H1 (cell line): ENCODE measurements around the gene THADA. TPM values are rescaled to one million over a fixed set of nuclear protein-coding genes. Genes with fewer than 3 reads are reported as not detected.

Experiments
- CTCF ChIA-PET: fragments of 300-600 bp; sonication (Branson Sonifier 250); formaldehyde crosslinking; loops from one replicate; lab custom pipeline; 2021; ENCODE audit not compliant: partially characterized antibody; lab: Charles Lee
- POLR2A ChIA-PET: fragments of 300-600 bp; sonication (Branson Sonifier 250); formaldehyde crosslinking; loops from one replicate; lab custom pipeline; 2021; ENCODE audit warnings: inconsistent platforms; ENCODE audit not compliant: partially characterized antibody; lab: Charles Lee
- DNase-seq, 2 experiments: peaks; one replicate each; pipeline versions ENCODE4 v3.0.0 to v3.0.0-alpha.2; 2010 to 2022; ENCODE audit warnings: low spot score in 2 of 2, low read depth in 1 of 2, mixed read lengths in 1 of 2
- FAIRE-seq: peaks from 2 replicates; lab custom pipeline; 2011; peaks lifted over from hg19 to GRCh38; lab: Jason Lieb, UNC
- H2AFZ ChIP-seq: 2 replicates; pipeline ENCODE4 v1.8.1; 2012; ENCODE audit warnings: low read length, inconsistent platforms
- H2AK5ac ChIP-seq: 2 replicates; pipeline ENCODE4 v1.6.1; 2013; ENCODE audit warnings: low read depth, low read length
- H2BK120ac ChIP-seq: replicated peaks from 2 replicates; pipeline ENCODE3; 2013; ENCODE audit warnings: low read depth, low read length, inconsistent platforms
- H2BK12ac ChIP-seq: 2 replicates; pipeline ENCODE4 v1.6.1; 2013; ENCODE audit warnings: low read depth, low read length
- H2BK15ac ChIP-seq: 2 replicates; pipeline ENCODE4 v1.6.1; 2013; ENCODE audit warnings: low read length
- H2BK20ac ChIP-seq: 2 replicates; pipeline ENCODE4 v1.6.1; 2013; ENCODE audit warnings: low read length
- H2BK5ac ChIP-seq: 2 replicates; pipeline ENCODE4 v1.6.1; 2013; ENCODE audit warnings: low read depth, low read length
- H3K14ac ChIP-seq: 2 replicates; pipeline ENCODE4 v1.6.1; 2013; ENCODE audit warnings: inconsistent platforms; ENCODE audit not compliant: insufficient read length
- H3K18ac ChIP-seq: 2 replicates; pipeline ENCODE4 v1.6.1; 2013; ENCODE audit warnings: low read length; ENCODE audit errors: extremely low read depth
- H3K23ac ChIP-seq: 2 replicates; pipeline ENCODE4 v1.6.1; 2013; ENCODE audit warnings: inconsistent platforms; ENCODE audit not compliant: insufficient read length
- H3K23me2 ChIP-seq: 2 replicates; pipeline ENCODE4 v1.6.1; 2013; ENCODE audit warnings: low read depth, low read length
- H3K27ac ChIP-seq: 2 replicates; pipeline ENCODE4 v1.6.1; 2011; ENCODE audit warnings: low read depth, low read length, inconsistent platforms
- H3K27me3 ChIP-seq, 4 experiments: replicated peaks in 1 of 4; 1 replicate in 1 of 4; 2 replicates in 3 of 4; pipeline versions ENCODE4 v1.6.1 to v1.8.1; 2011 to 2013; ENCODE audit warnings: low read length in 3 of 4, mild to moderate bottlenecking in 3 of 4, inconsistent platforms in 2 of 4, mixed read lengths in 2 of 4, moderate library complexity in 1 of 4; ENCODE audit not compliant: control insufficient read depth in 3 of 4, insufficient read depth in 3 of 4; ENCODE audit errors: extremely low read depth in 1 of 4
- H3K36me3 ChIP-seq, 4 experiments: 2 replicates each; pipeline versions ENCODE4 v1.6.1 to v1.8.1; 2011 to 2013; ENCODE audit warnings: mild to moderate bottlenecking in 4 of 4, low read length in 3 of 4, moderate library complexity in 2 of 4, control low read depth in 1 of 4, inconsistent platforms in 1 of 4; ENCODE audit not compliant: insufficient read depth in 4 of 4, control insufficient read depth in 2 of 4
- H3K4ac ChIP-seq: replicated peaks from 2 replicates; pipeline ENCODE3; 2013; ENCODE audit warnings: low read length, low read depth, mixed read lengths, inconsistent platforms; ENCODE audit not compliant: insufficient read length
- H3K4me1 ChIP-seq, 4 experiments: replicated peaks in 1 of 4; 1 replicate in 1 of 4; 2 replicates in 3 of 4; pipeline versions ENCODE4 v1.6.1 to v1.8.1; 2011 to 2013; ENCODE audit warnings: low read length in 3 of 4, inconsistent platforms in 2 of 4, mixed read lengths in 1 of 4; ENCODE audit not compliant: insufficient read depth in 4 of 4, control insufficient read depth in 3 of 4
- H3K4me2 ChIP-seq, 2 experiments: 2 replicates each; pipeline versions ENCODE4 v1.6.1 to v1.8.1; 2011 to 2013; ENCODE audit warnings: low read depth in 2 of 2, low read length in 2 of 2, control low read depth in 1 of 2, inconsistent platforms in 1 of 2, mild to moderate bottlenecking in 1 of 2; ENCODE audit not compliant: insufficient read depth in 1 of 2
- H3K4me3 ChIP-seq, 4 experiments: fragments of 200-600, 300-600 bp in 1 of 4; sonication (generic), shearing (Covaris generic), sonication (Bioruptor Twin) in 1 of 4; 2 replicates each; pipeline versions ENCODE4 v1.5.1 to v1.8.1; 2011 to 2016; ENCODE audit warnings: low read length in 4 of 4, low read depth in 3 of 4, control low read depth in 2 of 4, inconsistent platforms in 2 of 4, mild to moderate bottlenecking in 2 of 4, mixed read lengths in 1 of 4, moderate library complexity in 1 of 4; ENCODE audit not compliant: insufficient read depth in 2 of 4; ENCODE audit errors: extremely low read depth in 1 of 4
- H3K56ac ChIP-seq: replicated peaks from 2 replicates; pipeline ENCODE3; 2013; ENCODE audit warnings: low read depth, mild to moderate bottlenecking, mixed read lengths, low read length, inconsistent platforms; ENCODE audit not compliant: insufficient read length
- H3K79me1 ChIP-seq: 2 replicates; pipeline ENCODE4 v1.6.1; 2013; ENCODE audit warnings: low read depth, low read length, control low read depth
- H3K79me2 ChIP-seq, 2 experiments: 2 replicates each; pipeline versions ENCODE4 v1.6.1 to v1.8.1; 2012 to 2013; ENCODE audit warnings: low read length in 2 of 2, mild to moderate bottlenecking in 2 of 2, inconsistent platforms in 1 of 2; ENCODE audit not compliant: insufficient read depth in 2 of 2, control insufficient read depth in 1 of 2
- H3K9ac ChIP-seq, 4 experiments: replicated peaks in 1 of 4; 1 replicate in 1 of 4; 2 replicates in 3 of 4; pipeline versions ENCODE4 v1.6.1 to v1.8.1; 2011 to 2013; ENCODE audit warnings: low read depth in 3 of 4, low read length in 3 of 4, control low read depth in 2 of 4, mild to moderate bottlenecking in 2 of 4, moderate library complexity in 2 of 4, inconsistent platforms in 1 of 4; ENCODE audit errors: extremely low read depth in 1 of 4
- H3K9me3 ChIP-seq, 2 experiments: 2 replicates each; pipeline versions ENCODE4 v1.6.1 to v1.8.1; 2012 to 2013; ENCODE audit warnings: mild to moderate bottlenecking in 2 of 2, moderate library complexity in 2 of 2, control low read depth in 1 of 2, inconsistent platforms in 1 of 2, low read depth in 1 of 2, low read length in 1 of 2, mixed read lengths in 1 of 2; ENCODE audit not compliant: insufficient read depth in 2 of 2
- H4K20me1 ChIP-seq, 2 experiments: replicated peaks in 1 of 2; 2 replicates each; pipeline versions ENCODE3 to v1.8.1; 2011 to 2013; ENCODE audit warnings: inconsistent platforms in 2 of 2, low read length in 2 of 2, mild to moderate bottlenecking in 1 of 2; ENCODE audit not compliant: insufficient read depth in 2 of 2, control insufficient read depth in 1 of 2
- H4K5ac ChIP-seq: 2 replicates; pipeline ENCODE4 v1.6.1; 2013; ENCODE audit warnings: low read length, low read depth, mixed read lengths, inconsistent platforms; ENCODE audit not compliant: insufficient read length
- H4K8ac ChIP-seq: 2 replicates; pipeline ENCODE4 v1.8.0; 2013; ENCODE audit warnings: mild to moderate bottlenecking, moderate library complexity, low read length, inconsistent platforms; ENCODE audit not compliant: insufficient read depth; ENCODE audit errors: extremely low read depth
- H4K91ac ChIP-seq: replicated peaks from 2 replicates; pipeline ENCODE3; 2013; ENCODE audit warnings: low read length, mixed read lengths, inconsistent platforms; ENCODE audit not compliant: insufficient read length
- HDAC6 ChIP-seq: IDR thresholded peaks from one replicate; pipeline ENCODE4 v1.7.1; 2012; ENCODE audit warnings: low read depth, mild to moderate bottlenecking, inconsistent platforms, low read length, moderate library complexity
- KDM5A ChIP-seq: fragments of 200-600 bp; IDR thresholded peaks from 2 replicates; pipeline ENCODE4 v1.7.1; 2012; ENCODE audit warnings: mild to moderate bottlenecking, low read length, inconsistent platforms, mixed read lengths
- NRF1 ChIP-seq: IDR thresholded peaks from 2 replicates; pipeline ENCODE4 v1.6.1; 2011; ENCODE audit warnings: mild to moderate bottlenecking, low read depth, low read length, improper control_type of control experiment
- SAP30 ChIP-seq: fragments of 300-600 bp; sonication (generic); IDR thresholded peaks from 2 replicates; pipeline ENCODE4 v1.7.1; 2012; ENCODE audit warnings: low read length, moderate library complexity, mild to moderate bottlenecking, inconsistent platforms; ENCODE audit not compliant: insufficient read depth, insufficient replicate concordance
- SP4 ChIP-seq: IDR thresholded peaks from 2 replicates; pipeline ENCODE4 v1.6.1; 2012; ENCODE audit warnings: low read length, inconsistent platforms
- TCF12 ChIP-seq: IDR thresholded peaks from 2 replicates; pipeline ENCODE4 v1.6.1; 2011; ENCODE audit warnings: low read depth, mild to moderate bottlenecking, low read length
- WGBS, 2 experiments: shearing (Covaris generic) in 1 of 2; methylation state at CpG; one replicate each; pipeline versions ENCODE4 v1.1.6 to v1.1.7; 2013 to 2015; ENCODE audit warnings: low lambda C conversion rate in 2 of 2, mixed read lengths in 2 of 2, inconsistent platforms in 1 of 2, low coverage in 1 of 2, missing lambda C conversion rate in 1 of 2; ENCODE audit not compliant: insufficient replicate concordance in 2 of 2, insufficient coverage in 1 of 2, insufficient read length in 1 of 2; ENCODE audit errors: extremely low coverage in 1 of 2, missing lambda C conversion rate in 1 of 2; 5-methylcytosine and 5-hydroxymethylcytosine counted together
- polyA plus RNA-seq, 7 experiments: library from polyadenylated mRNA; depleted of rRNA in 3 of 7; stranded (reverse) in 5 of 7; unstranded in 2 of 7; fragments of >200 nt in 5 of 7; fragments of 200-250 nt in 2 of 7; gene quantifications; 1 replicate in 5 of 7; 2 replicates in 1 of 7; 4 replicates in 1 of 7; pipeline versions ENCODE4 v1.2.1 to v1.2.3, GENCODE V29; 2011 to 2013; ENCODE audit warnings: missing spikeins in 2 of 7, mixed read lengths in 2 of 7
- total RNA-seq: library from RNA; stranded (reverse); fragmentation: NEBNext Ultra II Directional; extraction: Animal tissue kit (Norgen Biotek cat#: 25700); gene quantifications from 2 replicates; pipeline ENCODE4 v1.2.1, GENCODE V29; 2021
- TF ChIP-seq, protein P1 (sequence below), 3 experiments: IDR thresholded peaks; 1 replicate in 2 of 3; 2 replicates in 1 of 3; pipeline versions ENCODE4 v1.5.1 to v1.6.1; 2011; ENCODE audit warnings: low read length in 3 of 3, mild to moderate bottlenecking in 3 of 3, inconsistent platforms in 2 of 3, low read depth in 1 of 3, moderate library complexity in 1 of 3; ENCODE audit not compliant: insufficient read depth in 1 of 3; ENCODE audit errors: control extremely low read depth in 1 of 3
- TF ChIP-seq, protein P2 (sequence below): IDR thresholded peaks from 2 replicates; pipeline ENCODE4 v1.6.1; 2012; ENCODE audit warnings: low read length, inconsistent platforms
- TF ChIP-seq, protein P3 (sequence below): IDR thresholded peaks from 2 replicates; pipeline ENCODE4 v1.6.1; 2012; ENCODE audit warnings: inconsistent platforms

The THADA gene
- total and polyA plus RNA-seq, 2 of the 8 experiments (the other 6 are each of a cell fraction or from before 2014, with no cell fraction given) = 22.4 to 26.8 TPM

DNA sequence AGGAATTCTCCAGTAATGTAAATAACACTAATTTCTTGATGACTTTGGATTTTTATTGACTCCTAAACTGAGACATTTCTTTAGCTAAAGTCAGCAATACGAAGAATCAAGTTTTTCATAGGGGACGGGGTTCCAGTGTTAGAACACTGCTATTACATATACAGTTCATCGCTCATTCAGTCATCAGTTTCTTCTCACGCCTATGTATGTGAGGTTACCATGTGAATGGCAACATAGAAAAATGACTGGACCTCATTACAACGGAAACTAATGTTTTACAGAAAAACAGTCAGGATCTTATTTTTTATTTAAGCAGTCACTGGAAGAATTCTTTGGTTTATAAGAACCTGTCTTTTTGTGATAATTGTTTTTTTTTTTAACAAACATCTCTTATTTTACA lies 56.4 kb downstream of the THADA start:
- ChIA-PET POLR2A (no interaction called here), CTCF (interaction anchor here (0.6 to 3.1 kb wide), 6 partner anchors 15 to 727 kb away, joined by 3 to 13 read pairs (median 4); no protein-coding TSS in a partner anchor)
- no peaks in the 10 kb centered on the region for H3K27me3 ChIP-seq
- no peak overlapping the region for H2AFZ ChIP-seq
- H2BK12ac ChIP-seq = no peak overlapping the region
- no peak overlapping the region for H4K5ac ChIP-seq
- FAIRE-seq (no peak), DNase-seq (no peak)
- no peaks in the 10 kb centered on the region for H3K23me2 ChIP-seq
- no peak overlapping the region for H3K9ac ChIP-seq
- no peak overlapping the region for H2BK120ac ChIP-seq
- H4K20me1 ChIP-seq = no peaks in the 10 kb centered on the region
- no peak overlapping the region for H3K23ac ChIP-seq
- no peaks in the 10 kb centered on the region for H3K9me3 ChIP-seq
- H3K56ac ChIP-seq = no peak overlapping the region
- H2AK5ac ChIP-seq = no peak overlapping the region
- H3K4me1 ChIP-seq = no peaks in the 10 kb centered on the region
- H2BK5ac ChIP-seq = no peak overlapping the region
- H3K79me2 ChIP-seq = no peaks in the 10 kb centered on the region
- H3K4ac ChIP-seq = no peak overlapping the region
- no peaks in the 10 kb centered on the region for H3K79me1 ChIP-seq
- no peak overlapping the region for H3K14ac ChIP-seq
- H3K27ac ChIP-seq = no peak overlapping the region
- peaks cover 0 to 6% (median 4%) of the 10 kb centered on the region in 4 experiments; a peak in 2 of 8 replicates for H3K36me3 ChIP-seq
- H3K4me3 ChIP-seq = no peak overlapping the region
- WGBS, 2 experiments = 89% methylated on average over 5 of the region's 5 CpGs; no CpG with 5 or more reads in 1 of the 2 experiments
- no peak overlapping the region for H2BK20ac ChIP-seq
- H4K91ac ChIP-seq = no peak overlapping the region
- no peak overlapping the region for H3K4me2 ChIP-seq
- H4K8ac ChIP-seq = no peak overlapping the region
- no peak overlapping the region for H3K18ac ChIP-seq
- no peak overlapping the region for H2BK15ac ChIP-seq
- TF ChIP-seq NRF1 = no peak
- TF ChIP-seq, protein P1, sequence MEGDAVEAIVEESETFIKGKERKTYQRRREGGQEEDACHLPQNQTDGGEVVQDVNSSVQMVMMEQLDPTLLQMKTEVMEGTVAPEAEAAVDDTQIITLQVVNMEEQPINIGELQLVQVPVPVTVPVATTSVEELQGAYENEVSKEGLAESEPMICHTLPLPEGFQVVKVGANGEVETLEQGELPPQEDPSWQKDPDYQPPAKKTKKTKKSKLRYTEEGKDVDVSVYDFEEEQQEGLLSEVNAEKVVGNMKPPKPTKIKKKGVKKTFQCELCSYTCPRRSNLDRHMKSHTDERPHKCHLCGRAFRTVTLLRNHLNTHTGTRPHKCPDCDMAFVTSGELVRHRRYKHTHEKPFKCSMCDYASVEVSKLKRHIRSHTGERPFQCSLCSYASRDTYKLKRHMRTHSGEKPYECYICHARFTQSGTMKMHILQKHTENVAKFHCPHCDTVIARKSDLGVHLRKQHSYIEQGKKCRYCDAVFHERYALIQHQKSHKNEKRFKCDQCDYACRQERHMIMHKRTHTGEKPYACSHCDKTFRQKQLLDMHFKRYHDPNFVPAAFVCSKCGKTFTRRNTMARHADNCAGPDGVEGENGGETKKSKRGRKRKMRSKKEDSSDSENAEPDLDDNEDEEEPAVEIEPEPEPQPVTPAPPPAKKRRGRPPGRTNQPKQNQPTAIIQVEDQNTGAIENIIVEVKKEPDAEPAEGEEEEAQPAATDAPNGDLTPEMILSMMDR (IDR thresholded peaks at IDR 0.05; ENCODE audit: control extremely low read depth in 1 of 3, insufficient read depth in 1 of 3, low read depth in 1 of 3, low read length in 3 of 3) = no peak
- TF ChIP-seq SAP30 = no peak
- no peak for TF ChIP-seq TCF12
- no peak for TF ChIP-seq SP4
- TF ChIP-seq, protein P2, sequence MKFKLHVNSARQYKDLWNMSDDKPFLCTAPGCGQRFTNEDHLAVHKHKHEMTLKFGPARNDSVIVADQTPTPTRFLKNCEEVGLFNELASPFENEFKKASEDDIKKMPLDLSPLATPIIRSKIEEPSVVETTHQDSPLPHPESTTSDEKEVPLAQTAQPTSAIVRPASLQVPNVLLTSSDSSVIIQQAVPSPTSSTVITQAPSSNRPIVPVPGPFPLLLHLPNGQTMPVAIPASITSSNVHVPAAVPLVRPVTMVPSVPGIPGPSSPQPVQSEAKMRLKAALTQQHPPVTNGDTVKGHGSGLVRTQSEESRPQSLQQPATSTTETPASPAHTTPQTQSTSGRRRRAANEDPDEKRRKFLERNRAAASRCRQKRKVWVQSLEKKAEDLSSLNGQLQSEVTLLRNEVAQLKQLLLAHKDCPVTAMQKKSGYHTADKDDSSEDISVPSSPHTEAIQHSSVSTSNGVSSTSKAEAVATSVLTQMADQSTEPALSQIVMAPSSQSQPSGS = no peak
- TF ChIP-seq HDAC6 = no peak
- no peak for TF ChIP-seq KDM5A
- TF ChIP-seq, protein P3, sequence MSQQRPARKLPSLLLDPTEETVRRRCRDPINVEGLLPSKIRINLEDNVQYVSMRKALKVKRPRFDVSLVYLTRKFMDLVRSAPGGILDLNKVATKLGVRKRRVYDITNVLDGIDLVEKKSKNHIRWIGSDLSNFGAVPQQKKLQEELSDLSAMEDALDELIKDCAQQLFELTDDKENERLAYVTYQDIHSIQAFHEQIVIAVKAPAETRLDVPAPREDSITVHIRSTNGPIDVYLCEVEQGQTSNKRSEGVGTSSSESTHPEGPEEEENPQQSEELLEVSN = no peak
